PFSK-1 (cell line): Measurements from ENCODE around the gene WDR37.

Source experiments
- POLR2AphosphoS5 ChIP-seq: IDR thresholded peaks from 2 replicates; pipeline ENCODE4 v1.6.1; 2012; ENCODE audit warnings: low read depth, mild to moderate bottlenecking, control low read depth, low read length, moderate library complexity
- SIN3A ChIP-seq: IDR thresholded peaks from 2 replicates; pipeline ENCODE4 v1.6.1; 2012; ENCODE audit warnings: mild to moderate bottlenecking, low read length, moderate library complexity, borderline replicate concordance; ENCODE audit not compliant: insufficient read depth
- TF ChIP-seq, protein P1 (sequence below), 2 experiments: IDR thresholded peaks; 2 replicates each; pipeline versions ENCODE4 v1.6.1 to v1.8.0; 2011 to 2012; ENCODE audit warnings: low read depth in 2 of 2, low read length in 2 of 2, control low read depth in 1 of 2, inconsistent platforms in 1 of 2, mild to moderate bottlenecking in 1 of 2, moderate library complexity in 1 of 2; ENCODE audit not compliant: insufficient read depth in 1 of 2

DNA sequence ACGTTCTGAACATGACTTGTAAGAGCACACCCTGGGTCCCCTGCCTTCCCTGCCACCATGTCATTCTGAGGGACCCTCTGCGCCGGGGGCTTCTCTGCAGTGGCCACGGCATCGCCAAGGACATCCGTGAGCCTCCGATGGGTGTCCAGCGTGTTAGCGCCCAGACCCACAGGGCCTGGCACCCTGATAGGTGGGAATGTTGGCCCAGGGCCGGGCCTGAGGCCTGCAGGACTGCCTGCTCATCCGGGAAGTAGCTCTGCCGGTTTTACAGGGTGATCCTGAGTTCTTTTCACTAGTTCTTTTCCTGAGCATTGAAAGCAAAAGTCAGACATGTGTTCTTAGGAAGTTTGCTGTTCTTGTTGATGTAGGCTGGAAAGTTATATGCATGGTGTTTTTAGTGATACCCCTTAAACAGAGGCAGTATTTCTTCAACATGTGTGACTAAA lies 54.5 kb downstream of the WDR37 start:
- TF ChIP-seq SIN3A (no peak), POLR2AphosphoS5 (no peak)
- TF ChIP-seq, protein P1, sequence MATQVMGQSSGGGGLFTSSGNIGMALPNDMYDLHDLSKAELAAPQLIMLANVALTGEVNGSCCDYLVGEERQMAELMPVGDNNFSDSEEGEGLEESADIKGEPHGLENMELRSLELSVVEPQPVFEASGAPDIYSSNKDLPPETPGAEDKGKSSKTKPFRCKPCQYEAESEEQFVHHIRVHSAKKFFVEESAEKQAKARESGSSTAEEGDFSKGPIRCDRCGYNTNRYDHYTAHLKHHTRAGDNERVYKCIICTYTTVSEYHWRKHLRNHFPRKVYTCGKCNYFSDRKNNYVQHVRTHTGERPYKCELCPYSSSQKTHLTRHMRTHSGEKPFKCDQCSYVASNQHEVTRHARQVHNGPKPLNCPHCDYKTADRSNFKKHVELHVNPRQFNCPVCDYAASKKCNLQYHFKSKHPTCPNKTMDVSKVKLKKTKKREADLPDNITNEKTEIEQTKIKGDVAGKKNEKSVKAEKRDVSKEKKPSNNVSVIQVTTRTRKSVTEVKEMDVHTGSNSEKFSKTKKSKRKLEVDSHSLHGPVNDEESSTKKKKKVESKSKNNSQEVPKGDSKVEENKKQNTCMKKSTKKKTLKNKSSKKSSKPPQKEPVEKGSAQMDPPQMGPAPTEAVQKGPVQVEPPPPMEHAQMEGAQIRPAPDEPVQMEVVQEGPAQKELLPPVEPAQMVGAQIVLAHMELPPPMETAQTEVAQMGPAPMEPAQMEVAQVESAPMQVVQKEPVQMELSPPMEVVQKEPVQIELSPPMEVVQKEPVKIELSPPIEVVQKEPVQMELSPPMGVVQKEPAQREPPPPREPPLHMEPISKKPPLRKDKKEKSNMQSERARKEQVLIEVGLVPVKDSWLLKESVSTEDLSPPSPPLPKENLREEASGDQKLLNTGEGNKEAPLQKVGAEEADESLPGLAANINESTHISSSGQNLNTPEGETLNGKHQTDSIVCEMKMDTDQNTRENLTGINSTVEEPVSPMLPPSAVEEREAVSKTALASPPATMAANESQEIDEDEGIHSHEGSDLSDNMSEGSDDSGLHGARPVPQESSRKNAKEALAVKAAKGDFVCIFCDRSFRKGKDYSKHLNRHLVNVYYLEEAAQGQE (IDR thresholded peaks at IDR 0.05; ENCODE audit: insufficient read depth in 1 of 2, low read depth in 2 of 2, low read length in 2 of 2): no peak
